HepG2 (cell line): ENCODE measurements around the gene KPNA3. TPM values are rescaled to one million over a fixed set of nuclear protein-coding genes. Genes with fewer than 3 reads are reported as not detected.

Source experiments
- AGO2 ChIP-seq: fragments of 200-400 bp; formaldehyde crosslinking; optimal IDR thresholded peaks from 2 replicates; pipeline ENCODE3; 2017; ENCODE audit warnings: mild to moderate bottlenecking, low read depth, low read length, moderate library complexity
- ATF6 ChIP-seq: sonication (generic); formaldehyde crosslinking; conservative IDR thresholded peaks from 2 replicates; pipeline ENCODE4 v1.4.0; 2020; ENCODE audit warnings: missing genetic modification reagents
- MATR3 ChIP-seq: sonication (generic); formaldehyde crosslinking; IDR thresholded peaks from 2 replicates; pipeline ENCODE4 v1.4.0; 2020; ENCODE audit warnings: missing genetic modification reagents
- PRMT3 ChIP-seq: sonication (generic); formaldehyde crosslinking; IDR thresholded peaks from 2 replicates; pipeline ENCODE4 v1.8.1; 2022; ENCODE audit warnings: low read depth, mild to moderate bottlenecking, moderate library complexity, missing genetic modification reagents, borderline replicate concordance
- RELA ChIP-seq: sonication (generic); formaldehyde crosslinking; IDR thresholded peaks from 2 replicates; pipeline ENCODE4 v1.4.0; 2020; ENCODE audit warnings: missing genetic modification reagents
- SP5 ChIP-seq: IDR thresholded peaks from 2 replicates; pipeline ENCODE4 v1.6.1; 2016; ENCODE audit warnings: low read depth, borderline replicate concordance
- STAT6 ChIP-seq: sonication (generic); formaldehyde crosslinking; IDR thresholded peaks from 2 replicates; pipeline ENCODE4 v1.4.0; 2020; ENCODE audit warnings: missing genetic modification reagents, mild to moderate bottlenecking, borderline replicate concordance
- ZFP90 ChIP-seq: sonication (generic); formaldehyde crosslinking; IDR thresholded peaks from 2 replicates; pipeline ENCODE4 v1.8.0; 2022; ENCODE audit warnings: missing genetic modification reagents, mild to moderate bottlenecking, inconsistent platforms, borderline replicate concordance
- ZKSCAN5 ChIP-seq: sonication (generic); formaldehyde crosslinking; IDR thresholded peaks from 2 replicates; pipeline ENCODE4 v1.5.1; 2020; ENCODE audit warnings: mild to moderate bottlenecking, missing genetic modification reagents
- ZNF33A ChIP-seq: sonication (generic); formaldehyde crosslinking; IDR thresholded peaks from 2 replicates; pipeline ENCODE4 v1.5.1; 2020; ENCODE audit warnings: missing genetic modification reagents, mild to moderate bottlenecking, moderate library complexity, borderline replicate concordance
- ZNF501 ChIP-seq: sonication (generic); formaldehyde crosslinking; IDR thresholded peaks from 2 replicates; pipeline ENCODE4 v1.5.1; 2020; ENCODE audit warnings: mild to moderate bottlenecking, moderate library complexity, missing genetic modification reagents
- ZNF644 ChIP-seq: IDR thresholded peaks from 2 replicates; pipeline ENCODE4 v1.6.1; 2016; ENCODE audit warnings: low read depth
- ZNF670 ChIP-seq: sonication (generic); formaldehyde crosslinking; IDR thresholded peaks from 2 replicates; pipeline ENCODE4 v1.8.0; 2022; ENCODE audit warnings: mild to moderate bottlenecking, missing genetic modification reagents, borderline replicate concordance
- ZNF709 ChIP-seq: sonication (generic); formaldehyde crosslinking; IDR thresholded peaks from 2 replicates; pipeline ENCODE4 v1.5.0; 2020; ENCODE audit warnings: mild to moderate bottlenecking, missing genetic modification reagents
- ZNF710 ChIP-seq: sonication (generic); formaldehyde crosslinking; IDR thresholded peaks from 2 replicates; pipeline ENCODE4 v1.5.0; 2020; ENCODE audit warnings: mild to moderate bottlenecking, missing genetic modification reagents, borderline replicate concordance
- ZNF768 ChIP-seq: sonication (generic); formaldehyde crosslinking; IDR thresholded peaks from 2 replicates; pipeline ENCODE4 v1.4.0; 2020; ENCODE audit warnings: missing genetic modification reagents
- ZNF782 ChIP-seq: sonication (generic); formaldehyde crosslinking; IDR thresholded peaks from 2 replicates; pipeline ENCODE4 v1.4.0; 2020; ENCODE audit warnings: missing genetic modification reagents, mild to moderate bottlenecking, borderline replicate concordance
- ZNF883 ChIP-seq: sonication (generic); formaldehyde crosslinking; IDR thresholded peaks from 2 replicates; pipeline ENCODE4 v1.5.1; 2020; ENCODE audit warnings: mild to moderate bottlenecking, missing genetic modification reagents; ENCODE audit errors: not compliant biosample characterization
- polyA plus RNA-seq, 8 experiments: library from polyadenylated mRNA; depleted of rRNA in 3 of 8; stranded (reverse) in 7 of 8; unstranded in 1 of 8; fragments of >200 nt; fragmentation: Illumina TruSeq in 4 of 8; extraction: Trizol in 4 of 8; gene quantifications; 2 replicates each; pipeline versions ENCODE4 v1.2.1 to v1.2.3, GENCODE V29; 2011 to 2016; ENCODE audit warnings: low read depth in 4 of 8, missing spikeins in 1 of 8, mixed read lengths in 1 of 8; ENCODE audit not compliant: insufficient read depth in 1 of 8
- total RNA-seq, 5 experiments: library from RNA; depleted of rRNA; stranded (reverse); fragments of >200 nt; fragmentation: Illumina TruSeq; extraction: Trizol; gene quantifications; 2 replicates each; pipeline ENCODE4 v1.2.3, GENCODE V29; 2016; ENCODE audit warnings: low read depth in 1 of 5
- TF ChIP-seq, protein P1 (sequence below): sonication (generic); formaldehyde crosslinking; IDR thresholded peaks from 2 replicates; pipeline ENCODE4 v1.5.0; 2020; ENCODE audit warnings: mild to moderate bottlenecking, missing genetic modification reagents, moderate library complexity
- TF ChIP-seq, protein P2 (sequence below): sonication (generic); formaldehyde crosslinking; IDR thresholded peaks from 2 replicates; pipeline ENCODE4 v1.4.0; 2020; ENCODE audit warnings: missing genetic modification reagents

Gene KPNA3
- total and polyA plus RNA-seq, 2 of the 13 experiments (the other 11 are each of a cell fraction or from before 2014, with no cell fraction given): 13.0 to 28.9 TPM

DNA sequence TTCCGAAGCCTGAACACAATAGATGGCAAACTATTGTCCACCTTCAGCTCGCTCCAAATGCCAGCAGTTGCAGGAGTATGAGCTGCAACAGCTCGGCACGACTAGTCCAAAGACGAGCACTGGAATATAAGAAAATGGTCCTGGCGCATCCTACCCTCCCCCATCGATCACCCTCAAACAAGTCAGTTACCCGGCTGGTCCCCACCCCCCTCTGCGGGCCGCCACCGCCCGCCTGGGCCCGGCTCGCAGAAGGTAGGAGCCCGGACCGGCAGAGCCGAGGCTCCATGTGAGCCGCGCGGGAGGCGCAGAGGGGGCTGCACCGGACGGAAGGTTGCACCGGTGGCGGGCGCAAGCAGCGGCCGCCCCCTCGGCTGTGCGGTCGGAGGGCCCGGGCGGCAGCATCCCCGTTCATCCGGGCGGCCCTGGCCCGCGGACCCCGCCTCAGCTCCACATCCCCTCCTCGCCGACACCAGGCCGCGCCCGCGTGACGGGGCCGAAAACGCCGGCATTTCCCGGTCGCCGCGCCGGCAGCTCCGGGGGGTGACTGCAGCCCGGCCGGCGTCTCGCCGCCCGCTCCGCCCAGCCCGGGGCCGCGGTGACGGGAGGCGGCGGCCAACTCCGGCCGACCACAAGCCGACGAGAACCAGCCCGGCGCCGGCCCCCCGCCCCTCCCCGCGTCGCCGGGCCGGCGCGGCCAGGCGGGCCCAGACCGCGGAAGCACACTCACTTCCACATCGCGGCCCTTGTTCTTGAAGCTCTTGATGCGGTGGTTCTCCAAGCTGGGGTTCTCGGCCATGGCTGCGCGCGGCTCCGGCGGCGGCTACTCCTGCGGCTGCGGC is 552 bp downstream of the KPNA3 start (continued):
- TF ChIP-seq PRMT3 (CRISPR knock-in tag) (no peak), ZKSCAN5 (CRISPR knock-in tag) (no peak), AGO2 (peak; percentile 40), ZNF644 (CRISPR knock-in tag) (no peak), ZNF883 (no peak), ZNF710 (CRISPR knock-in tag) (no peak), ZNF709 (peak; percentile 61; the same call in 1 of the 2 replicates), MATR3 (CRISPR knock-in tag) (no peak), ATF6 (CRISPR knock-in tag) (no peak), ZFP90 (no peak), ZNF782 (CRISPR knock-in tag) (no peak), ZNF501 (CRISPR knock-in tag) (no peak), ZNF670 (CRISPR knock-in tag) (no peak), ZNF768 (CRISPR knock-in tag) (peak; percentile 54; the same call in 1 of the 2 replicates), RELA (CRISPR knock-in tag) (no peak), SP5 (no peak), STAT6 (CRISPR knock-in tag) (no peak), ZNF33A (CRISPR knock-in tag) (no peak)
- TF ChIP-seq, protein P1, sequence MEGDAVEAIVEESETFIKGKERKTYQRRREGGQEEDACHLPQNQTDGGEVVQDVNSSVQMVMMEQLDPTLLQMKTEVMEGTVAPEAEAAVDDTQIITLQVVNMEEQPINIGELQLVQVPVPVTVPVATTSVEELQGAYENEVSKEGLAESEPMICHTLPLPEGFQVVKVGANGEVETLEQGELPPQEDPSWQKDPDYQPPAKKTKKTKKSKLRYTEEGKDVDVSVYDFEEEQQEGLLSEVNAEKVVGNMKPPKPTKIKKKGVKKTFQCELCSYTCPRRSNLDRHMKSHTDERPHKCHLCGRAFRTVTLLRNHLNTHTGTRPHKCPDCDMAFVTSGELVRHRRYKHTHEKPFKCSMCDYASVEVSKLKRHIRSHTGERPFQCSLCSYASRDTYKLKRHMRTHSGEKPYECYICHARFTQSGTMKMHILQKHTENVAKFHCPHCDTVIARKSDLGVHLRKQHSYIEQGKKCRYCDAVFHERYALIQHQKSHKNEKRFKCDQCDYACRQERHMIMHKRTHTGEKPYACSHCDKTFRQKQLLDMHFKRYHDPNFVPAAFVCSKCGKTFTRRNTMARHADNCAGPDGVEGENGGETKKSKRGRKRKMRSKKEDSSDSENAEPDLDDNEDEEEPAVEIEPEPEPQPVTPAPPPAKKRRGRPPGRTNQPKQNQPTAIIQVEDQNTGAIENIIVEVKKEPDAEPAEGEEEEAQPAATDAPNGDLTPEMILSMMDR (CRISPR knock-in tag): no peak
- TF ChIP-seq, protein P2, sequence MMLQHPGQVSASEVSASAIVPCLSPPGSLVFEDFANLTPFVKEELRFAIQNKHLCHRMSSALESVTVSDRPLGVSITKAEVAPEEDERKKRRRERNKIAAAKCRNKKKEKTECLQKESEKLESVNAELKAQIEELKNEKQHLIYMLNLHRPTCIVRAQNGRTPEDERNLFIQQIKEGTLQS (CRISPR knock-in tag): no peak
